ENCODE data around the gene INTU.

INTU gene

GRCh38 chr4:127756906-127757305, 124.1 kb downstream of the INTU start:
- no peak for DNase-seq

DNA sequence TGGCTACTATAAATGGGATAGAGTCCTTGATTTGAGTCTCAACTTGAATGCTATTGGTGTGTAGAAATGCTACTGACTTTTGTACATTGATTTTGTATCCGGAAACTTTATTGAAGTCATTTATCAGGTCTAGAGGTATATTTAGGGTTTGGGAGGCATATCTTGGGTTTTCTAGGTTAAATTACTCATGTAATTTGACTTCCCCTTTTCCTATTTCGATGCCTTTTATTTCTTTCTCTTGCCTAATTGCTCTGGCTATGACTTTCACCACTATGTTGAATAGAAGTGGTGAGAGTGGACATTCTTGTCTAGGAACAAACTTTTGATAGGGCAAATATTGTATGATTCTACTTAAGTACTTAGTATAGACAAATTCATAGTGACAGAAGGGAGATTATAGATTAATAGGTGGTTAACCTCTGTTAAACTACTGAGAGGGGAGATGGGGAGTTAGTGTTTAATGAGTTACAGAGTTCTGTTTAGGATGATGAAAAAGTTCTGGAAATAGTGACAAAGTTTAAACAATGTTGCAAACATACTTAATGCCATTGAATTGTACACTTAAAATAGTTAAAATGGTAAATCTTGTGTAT, 126.6 kb downstream of the INTU start:
- no peak for DNase-seq

DNA sequence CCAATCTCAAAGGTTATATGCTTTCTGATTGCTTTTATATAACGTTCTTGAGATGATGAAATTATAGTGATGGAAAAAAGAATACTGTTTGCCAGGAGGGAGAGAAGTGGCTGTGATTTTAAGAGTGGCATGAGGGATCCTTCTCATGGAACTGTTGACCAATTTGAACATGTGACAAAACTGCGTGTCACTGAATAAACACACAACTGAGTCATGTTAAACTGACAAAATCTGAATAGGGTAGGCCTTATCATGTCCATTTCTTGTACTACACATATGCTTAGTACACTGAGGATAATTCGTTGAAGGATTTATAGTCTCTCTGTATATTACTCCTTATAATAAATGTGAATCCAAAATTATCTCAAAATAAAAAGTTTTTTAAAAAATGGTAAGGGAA, 127.1 kb downstream of the INTU start:
- DNase-seq: no peak

GRCh38 chr4:127771535-127772275, 138.9 kb downstream of the INTU start:
- DNase-seq: no peak

- DNase-seq: no peak
These were observed 140.3 kb downstream of the INTU start for GRCh38 chr4:127772769-127773671.

GRCh38 chr4:127775843-127776242, 143.1 kb downstream of the INTU start:
- DNase-seq: no peak
